H4 (cell line): ENCODE measurements around the gene INSIG2. TPM values are rescaled to one million over a fixed set of nuclear protein-coding genes. Genes with fewer than 3 reads are reported as not detected.

ENCODE experiments used
- DNase-seq: peaks from one replicate; pipeline ENCODE4 v3.0.0-alpha.2; 2015; ENCODE audit warnings: low spot score
- total RNA-seq: library from RNA; depleted of rRNA; stranded (reverse); fragments of >200 nt; shearing (Covaris generic); gene quantifications from 2 replicates; pipeline ENCODE4 v1.2.3, GENCODE V29; 2014; rRNA removed

Gene INSIG2
- total RNA-seq = 8.1 and 11.8 TPM in 2 replicates

GRCh38 chr2:118088051-118089024 lies at the start of gene INSIG2:
Gene INSIG2, plus strand, starts transcription at chr2:118088471. Its CDS starts 8,086 bp downstream, at chr2:118096557.
- peak; percentile 98 for DNase-seq

GRCh38 chr2:118040891-118041290 lies 47.4 kb upstream of the INSIG2 start:
- no peak for DNase-seq

- DNase-seq = no peak
Measured at GRCh38 chr2:118044103-118044716, 44.1 kb upstream of the INSIG2 start.

GRCh38 chr2:118044854-118045253 lies 43.4 kb upstream of the INSIG2 start:
- no peak for DNase-seq

GRCh38 chr2:118045286-118045685 lies 43.0 kb upstream of the INSIG2 start:
- no peak for DNase-seq

- peak; percentile 60 for DNase-seq
Measured at GRCh38 chr2:118046634-118047210, 41.5 kb upstream of the INSIG2 start.

GRCh38 chr2:118047380-118047826 lies 40.9 kb upstream of the INSIG2 start:
- peak; percentile 77 for DNase-seq

GRCh38 chr2:118048401-118048800 lies 39.9 kb upstream of the INSIG2 start:
- no peak for DNase-seq

- DNase-seq = no peak
Measured at GRCh38 chr2:118049140-118049815, 39.0 kb upstream of the INSIG2 start.

GRCh38 chr2:118049816-118050140 lies 38.5 kb upstream of the INSIG2 start:
- no peak for DNase-seq

GRCh38 chr2:118050386-118050785 lies 37.9 kb upstream of the INSIG2 start:
- no peak for DNase-seq

- no peak for DNase-seq
Measured at GRCh38 chr2:118050974-118051373, 37.3 kb upstream of the INSIG2 start.

GRCh38 chr2:118051826-118052358 lies 36.4 kb upstream of the INSIG2 start:
- no peak for DNase-seq

- DNase-seq = no peak
Measured at GRCh38 chr2:118052474-118052873, 35.8 kb upstream of the INSIG2 start.

GRCh38 chr2:118053681-118054080 lies 34.6 kb upstream of the INSIG2 start:
- DNase-seq = no peak

- no peak for DNase-seq
Measured at GRCh38 chr2:118054213-118055008, 33.9 kb upstream of the INSIG2 start.

- DNase-seq = no peak
Measured at GRCh38 chr2:118055512-118056164, 32.6 kb upstream of the INSIG2 start.

GRCh38 chr2:118056165-118056534 lies 32.1 kb upstream of the INSIG2 start:
- DNase-seq = no peak

GRCh38 chr2:118056801-118057200 lies 31.5 kb upstream of the INSIG2 start:
- DNase-seq = no peak

GRCh38 chr2:118058951-118059350 lies 29.3 kb upstream of the INSIG2 start:
- no peak for DNase-seq
